Osteocyte (in vitro differentiated cells): ENCODE data around the gene ATOX1. TPM values are rescaled to one million over a fixed set of nuclear protein-coding genes. Genes with fewer than 3 reads are reported as not detected.
"Not testable (repeated sequence)": the region's sequence is repeated elsewhere in the genome, so short reads cannot be mapped to it uniquely, and the experiment has no call there.

Experiments used
- DNase-seq: peaks from one replicate; pipeline ENCODE4 v3.0.0; 2021; ENCODE audit warnings: mixed read lengths; ENCODE audit not compliant: unreplicated experiment; ENCODE audit errors: extremely low spot score
- H3K27ac Mint-ChIP-seq: one replicate; pipeline ENCODE4 v1.8.0; 2021; ENCODE audit warnings: mild to moderate bottlenecking, mixed read lengths; ENCODE audit not compliant: unreplicated experiment
- H3K27me3 Mint-ChIP-seq: one replicate; pipeline ENCODE4 v1.8.0; 2021; ENCODE audit warnings: mixed read lengths; ENCODE audit not compliant: unreplicated experiment
- H3K36me3 Mint-ChIP-seq: one replicate; pipeline ENCODE4 v1.8.0; 2021; ENCODE audit warnings: mixed read lengths; ENCODE audit not compliant: unreplicated experiment
- H3K4me1 Mint-ChIP-seq: one replicate; pipeline ENCODE4 v1.8.0; 2021; ENCODE audit warnings: mixed read lengths; ENCODE audit not compliant: unreplicated experiment
- H3K4me3 Mint-ChIP-seq: one replicate; pipeline ENCODE4 v1.8.0; 2021; ENCODE audit warnings: mild to moderate bottlenecking, moderate library complexity, mixed read lengths; ENCODE audit not compliant: unreplicated experiment
- H3K9me3 Mint-ChIP-seq: one replicate; pipeline ENCODE4 v1.8.0; 2021; ENCODE audit warnings: mixed read lengths; ENCODE audit not compliant: unreplicated experiment
- CTCF ChIP-seq: fragments of 200-600 bp; sonication (generic); IDR thresholded peaks from 2 replicates; pipeline ENCODE4 v1.5.0; 2021; ENCODE audit warnings: antibody characterized with exemption, mild to moderate bottlenecking, moderate library complexity
- total RNA-seq: library from RNA; stranded (reverse); gene quantifications from 2 replicates; pipeline ENCODE4 v1.2.1, GENCODE V29; 2021

The ATOX1 gene
- total RNA-seq, 1 donor from 2014 or later, result 104 TPM

- Mint-ChIP-seq H3K9me3 (no peaks in the 10 kb centered on the region), H3K36me3 (peaks cover 14% of the 10 kb centered on the region), H3K4me1 (peaks cover 61% of the 10 kb centered on the region), H3K4me3 (no peak overlapping the region), H3K27ac (no peak overlapping the region), H3K27me3 (no peaks in the 10 kb centered on the region)
- TF ChIP-seq CTCF, result no peak
- no peak for DNase-seq
Observed at GRCh38 chr5:151784141-151784540, 25.7 kb upstream of the ATOX1 start.

- H3K4me3 Mint-ChIP-seq, result not testable (repeated sequence)
- H3K4me1 Mint-ChIP-seq, result peaks cover 63% of the 10 kb centered on the region
Observed at GRCh38 chr5:151783664-151784063, 25.2 kb upstream of the ATOX1 start.

GRCh38 chr5:151781201-151781600 is 22.8 kb upstream of the ATOX1 start:
- no peaks in the 10 kb centered on the region for H3K9me3 Mint-ChIP-seq
- no peak for DNase-seq
- H3K27ac Mint-ChIP-seq, result no peak overlapping the region
- H3K36me3 Mint-ChIP-seq, result peaks cover 17% of the 10 kb centered on the region
- H3K4me3 Mint-ChIP-seq, result no peak overlapping the region
- H3K4me1 Mint-ChIP-seq, result peaks cover 71% of the 10 kb centered on the region
- TF ChIP-seq CTCF, result no peak
- H3K27me3 Mint-ChIP-seq, result no peaks in the 10 kb centered on the region

More at GRCh38 chr5:151783664-151784063, 25.2 kb upstream of the ATOX1 start:
- H3K36me3 Mint-ChIP-seq, result peaks cover 14% of the 10 kb centered on the region
- not testable (repeated sequence) for H3K27me3 Mint-ChIP-seq, DNase-seq, H3K9me3 Mint-ChIP-seq, H3K27ac Mint-ChIP-seq

GRCh38 chr5:151780348-151780747 is 21.9 kb upstream of the ATOX1 start:
- no peak overlapping the region for H3K4me3 Mint-ChIP-seq
- TF ChIP-seq CTCF, result no peak
- H3K4me1 Mint-ChIP-seq, result peaks cover 75% of the 10 kb centered on the region
- no peaks in the 10 kb centered on the region for H3K9me3 Mint-ChIP-seq
- no peaks in the 10 kb centered on the region for H3K27me3 Mint-ChIP-seq
- H3K27ac Mint-ChIP-seq, result peak overlapping the region; percentile 10
- no peak for DNase-seq
- peaks cover 18% of the 10 kb centered on the region for H3K36me3 Mint-ChIP-seq

- Mint-ChIP-seq H3K36me3 (peaks cover 18% of the 10 kb centered on the region), H3K27ac (no peak overlapping the region), H3K4me1 (peaks cover 77% of the 10 kb centered on the region), H3K27me3 (no peaks in the 10 kb centered on the region), H3K4me3 (no peak overlapping the region), H3K9me3 (no peaks in the 10 kb centered on the region)
- no peak for DNase-seq
- TF ChIP-seq CTCF, result no peak
Observed at GRCh38 chr5:151779531-151780125, 21.2 kb upstream of the ATOX1 start.
